Measurements from ENCODE around the gene ITGB6. TPM values are rescaled to one million over a fixed set of nuclear protein-coding genes. Genes with fewer than 3 reads are reported as not detected.

The ITGB6 gene
- total RNA-seq, 1 donor from 2014 or later: not detected

- H3K36me3 Mint-ChIP-seq (ENCODE audit: low read depth): no peaks in the 10 kb centered on the region
- TF ChIP-seq, protein P1, sequence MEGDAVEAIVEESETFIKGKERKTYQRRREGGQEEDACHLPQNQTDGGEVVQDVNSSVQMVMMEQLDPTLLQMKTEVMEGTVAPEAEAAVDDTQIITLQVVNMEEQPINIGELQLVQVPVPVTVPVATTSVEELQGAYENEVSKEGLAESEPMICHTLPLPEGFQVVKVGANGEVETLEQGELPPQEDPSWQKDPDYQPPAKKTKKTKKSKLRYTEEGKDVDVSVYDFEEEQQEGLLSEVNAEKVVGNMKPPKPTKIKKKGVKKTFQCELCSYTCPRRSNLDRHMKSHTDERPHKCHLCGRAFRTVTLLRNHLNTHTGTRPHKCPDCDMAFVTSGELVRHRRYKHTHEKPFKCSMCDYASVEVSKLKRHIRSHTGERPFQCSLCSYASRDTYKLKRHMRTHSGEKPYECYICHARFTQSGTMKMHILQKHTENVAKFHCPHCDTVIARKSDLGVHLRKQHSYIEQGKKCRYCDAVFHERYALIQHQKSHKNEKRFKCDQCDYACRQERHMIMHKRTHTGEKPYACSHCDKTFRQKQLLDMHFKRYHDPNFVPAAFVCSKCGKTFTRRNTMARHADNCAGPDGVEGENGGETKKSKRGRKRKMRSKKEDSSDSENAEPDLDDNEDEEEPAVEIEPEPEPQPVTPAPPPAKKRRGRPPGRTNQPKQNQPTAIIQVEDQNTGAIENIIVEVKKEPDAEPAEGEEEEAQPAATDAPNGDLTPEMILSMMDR (conservative IDR thresholded peaks at IDR 0.05): no peak
- peaks cover 18% of the 10 kb centered on the region for H3K9me3 Mint-ChIP-seq
- no peak overlapping the region for H3K4me3 Mint-ChIP-seq
- H3K4me1 Mint-ChIP-seq: no peaks in the 10 kb centered on the region
- H3K27ac Mint-ChIP-seq (ENCODE audit: unreplicated experiment): no peak overlapping the region
- H3K27me3 Mint-ChIP-seq (ENCODE audit: low read depth): no peaks in the 10 kb centered on the region
- DNase-seq (ENCODE audit: low read depth, low spot score): no peak
These were observed 102.7 kb downstream of the ITGB6 start for GRCh38 chr2:160097326-160097725.

DNA sequence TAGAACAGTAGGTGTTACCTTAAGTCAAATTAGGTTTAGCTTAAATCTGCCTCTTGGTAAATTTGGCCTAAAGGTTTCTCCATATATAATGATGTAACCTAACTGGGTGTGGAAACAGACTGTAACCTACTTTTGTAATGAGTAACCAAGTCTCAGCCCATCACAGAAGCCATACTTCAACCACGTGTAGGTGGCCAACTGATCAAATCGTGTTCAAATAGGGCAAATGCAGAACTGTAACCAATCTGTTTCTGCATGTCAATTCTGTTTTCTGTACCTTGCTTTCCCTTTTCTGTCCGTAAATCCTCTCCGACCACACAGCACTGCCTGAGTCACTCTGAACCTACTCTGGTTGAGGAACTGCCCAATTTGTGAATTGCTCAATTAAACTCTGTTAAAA, 103.7 kb downstream of the ITGB6 start:
- Mint-ChIP-seq H3K9me3 (peaks cover 19% of the 10 kb centered on the region), H3K27me3 (ENCODE audit: low read depth) (no peaks in the 10 kb centered on the region), H3K4me3 (no peak overlapping the region), H3K36me3 (ENCODE audit: low read depth) (no peaks in the 10 kb centered on the region), H3K27ac (ENCODE audit: unreplicated experiment) (no peak overlapping the region), H3K4me1 (no peaks in the 10 kb centered on the region)
- DNase-seq (ENCODE audit: low read depth, low spot score): no peak
- TF ChIP-seq, protein P1 (conservative IDR thresholded peaks at IDR 0.05): no peak

DNA sequence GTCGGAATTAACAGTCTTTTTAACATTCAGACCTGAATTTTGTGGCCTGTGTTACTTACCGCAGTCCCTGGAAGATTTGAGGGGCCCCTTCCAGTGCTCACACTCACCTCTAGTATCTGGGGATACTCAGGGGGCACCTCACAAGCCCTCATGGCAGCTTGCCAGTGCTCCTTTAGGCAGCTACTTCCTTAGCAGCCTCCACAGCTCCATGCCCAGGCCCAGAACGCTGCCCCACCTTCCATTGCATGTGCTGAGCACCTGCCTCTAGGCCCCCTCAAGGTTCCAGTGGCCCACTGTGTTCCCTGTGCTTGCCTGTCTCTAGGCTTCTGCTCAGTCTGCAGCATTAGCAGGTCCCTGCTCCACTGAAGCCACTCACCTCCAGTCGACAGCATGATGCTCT, 107.6 kb downstream of the ITGB6 start:
- H3K4me3 Mint-ChIP-seq: no peak overlapping the region
- H3K36me3 Mint-ChIP-seq (ENCODE audit: low read depth): peaks cover 7% of the 10 kb centered on the region
- DNase-seq (ENCODE audit: low read depth, low spot score): no peak
- TF ChIP-seq, protein P1 (conservative IDR thresholded peaks at IDR 0.05): no peak
- no peaks in the 10 kb centered on the region for H3K4me1 Mint-ChIP-seq
- H3K9me3 Mint-ChIP-seq: peaks cover 36% of the 10 kb centered on the region
- H3K27me3 Mint-ChIP-seq (ENCODE audit: low read depth): no peaks in the 10 kb centered on the region
- H3K27ac Mint-ChIP-seq (ENCODE audit: unreplicated experiment): no peak overlapping the region

DNA sequence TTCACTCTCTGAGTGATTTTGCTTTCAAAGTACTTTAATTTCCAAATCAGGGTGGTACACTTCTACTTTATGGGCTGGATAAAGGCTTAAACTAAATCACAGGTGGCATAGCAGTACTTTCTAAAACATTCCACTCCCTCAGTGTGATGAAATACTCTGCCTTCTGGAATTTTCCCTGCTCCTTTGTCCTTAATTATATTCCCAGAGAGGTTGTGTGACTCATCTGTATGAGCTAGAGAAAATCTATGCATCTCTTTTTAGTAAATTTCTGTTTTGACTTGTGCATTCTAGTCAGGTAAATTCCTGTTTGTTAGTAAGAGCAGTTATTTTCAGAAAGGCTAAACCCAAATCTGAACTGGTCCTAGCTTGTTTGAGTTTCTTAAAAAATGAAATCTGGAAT, 108.7 kb downstream of the ITGB6 start:
- Mint-ChIP-seq H3K4me3 (no peak overlapping the region), H3K27ac (ENCODE audit: unreplicated experiment) (no peak overlapping the region), H3K4me1 (no peaks in the 10 kb centered on the region), H3K27me3 (ENCODE audit: low read depth) (no peaks in the 10 kb centered on the region), H3K9me3 (peaks cover 40% of the 10 kb centered on the region), H3K36me3 (ENCODE audit: low read depth) (peaks cover 14% of the 10 kb centered on the region)
- no peak for DNase-seq (ENCODE audit: low read depth, low spot score)
- TF ChIP-seq, protein P1 (conservative IDR thresholded peaks at IDR 0.05): no peak

- TF ChIP-seq, protein P1 (conservative IDR thresholded peaks at IDR 0.05): peak; percentile 34
- Mint-ChIP-seq H3K4me3 (no peak overlapping the region), H3K9me3 (peaks cover 30% of the 10 kb centered on the region), H3K27ac (ENCODE audit: unreplicated experiment) (no peak overlapping the region), H3K36me3 (ENCODE audit: low read depth) (peaks cover 20% of the 10 kb centered on the region), H3K27me3 (ENCODE audit: low read depth) (no peaks in the 10 kb centered on the region), H3K4me1 (no peaks in the 10 kb centered on the region)
- DNase-seq (ENCODE audit: low read depth, low spot score): no peak
These were observed 112.0 kb downstream of the ITGB6 start for GRCh38 chr2:160087854-160088745.
